LoVo (cell line): ENCODE data around the gene LRIG2.
A peak's percentile ranks its signal among the peaks of the same experiment; 100 is the strongest.
"Not testable (repeated sequence)": the region's sequence is repeated elsewhere in the genome, so short reads cannot be mapped to it uniquely, and the experiment has no call there.

ENCODE experiments used
- DNase-seq: peaks from one replicate; pipeline ENCODE4 v3.0.0-alpha.2; 2016; ENCODE audit warnings: low spot score

The LRIG2 gene

DNA sequence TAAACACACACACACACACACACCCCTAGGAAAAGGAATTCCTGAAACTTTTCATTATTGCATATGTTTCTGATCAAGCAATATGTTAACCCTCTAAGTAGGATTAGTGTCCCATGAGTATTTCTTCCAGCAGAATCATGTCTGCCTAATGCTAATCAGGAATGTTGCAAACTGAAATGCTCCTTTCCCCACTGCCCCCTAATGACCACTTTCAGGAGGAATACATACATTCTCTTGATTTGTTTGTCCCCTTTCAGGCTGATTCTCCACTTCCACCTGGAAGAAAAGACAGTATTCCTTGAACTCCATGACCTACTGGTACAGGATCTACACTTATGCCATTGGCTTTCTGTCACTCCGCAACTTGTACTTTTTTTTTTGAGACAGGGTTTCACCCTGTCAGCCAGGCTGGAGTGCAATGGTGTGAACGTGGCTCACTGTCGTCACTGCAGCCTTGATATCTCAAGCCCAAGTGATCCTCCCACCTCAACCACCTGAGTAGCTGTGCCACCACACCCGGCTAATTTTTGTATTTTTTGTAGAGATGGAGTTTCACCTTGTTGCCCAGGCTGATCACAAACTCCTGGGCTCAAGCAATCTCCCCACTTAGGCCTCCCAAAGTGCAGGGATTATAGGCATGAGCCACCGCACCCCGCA, 56.7 kb downstream of the LRIG2 start:
- no peak for DNase-seq

DNA sequence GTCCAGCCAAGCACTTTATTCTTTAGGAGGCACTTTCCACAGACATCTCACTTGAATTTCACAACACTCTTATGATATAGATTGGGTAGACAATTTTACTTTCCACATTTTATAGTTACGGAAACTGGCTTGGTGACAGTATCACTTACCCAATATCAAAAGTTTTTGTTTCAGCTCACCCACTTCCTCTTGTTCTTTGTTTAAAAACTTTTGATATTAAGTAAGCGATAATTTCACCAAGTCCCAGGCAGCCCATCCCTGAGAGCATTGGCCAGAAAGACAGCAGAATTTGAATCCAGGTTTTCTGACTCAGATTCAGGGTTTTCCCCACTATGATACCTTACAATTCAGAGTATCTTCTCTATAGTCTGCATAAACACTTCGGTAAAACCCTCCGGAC, 60.0 kb downstream of the LRIG2 start:
- no peak for DNase-seq

GRCh38 chr1:113133759-113134158, 60.8 kb downstream of the LRIG2 start:
- DNase-seq, result no peak

GRCh38 chr1:113135460-113135859, 62.5 kb downstream of the LRIG2 start:
- no peak for DNase-seq

GRCh38 chr1:113136476-113136875, 63.5 kb downstream of the LRIG2 start:
- DNase-seq, result no peak

- DNase-seq, result no peak
Measured at GRCh38 chr1:113137563-113137962, 64.6 kb downstream of the LRIG2 start.

DNA sequence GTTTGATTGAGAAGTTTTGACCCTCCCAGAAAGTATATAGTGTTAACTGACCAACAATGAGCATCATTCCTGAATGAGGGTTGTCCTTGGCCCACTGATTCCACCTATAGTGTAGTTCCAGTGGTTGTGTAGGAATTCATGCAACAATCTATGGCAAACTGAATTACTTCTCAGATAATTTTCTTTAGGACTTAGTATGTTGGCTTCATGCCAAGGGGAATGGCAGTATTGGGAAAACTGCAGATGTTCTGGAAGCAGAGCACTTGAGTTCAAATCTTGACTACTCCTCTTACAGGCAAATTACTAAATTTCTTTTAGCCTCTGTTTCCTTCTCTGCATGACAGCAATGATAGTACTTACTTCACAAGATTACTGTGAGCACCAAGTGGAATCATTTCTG, 65.8 kb downstream of the LRIG2 start:
- no peak for DNase-seq

DNA sequence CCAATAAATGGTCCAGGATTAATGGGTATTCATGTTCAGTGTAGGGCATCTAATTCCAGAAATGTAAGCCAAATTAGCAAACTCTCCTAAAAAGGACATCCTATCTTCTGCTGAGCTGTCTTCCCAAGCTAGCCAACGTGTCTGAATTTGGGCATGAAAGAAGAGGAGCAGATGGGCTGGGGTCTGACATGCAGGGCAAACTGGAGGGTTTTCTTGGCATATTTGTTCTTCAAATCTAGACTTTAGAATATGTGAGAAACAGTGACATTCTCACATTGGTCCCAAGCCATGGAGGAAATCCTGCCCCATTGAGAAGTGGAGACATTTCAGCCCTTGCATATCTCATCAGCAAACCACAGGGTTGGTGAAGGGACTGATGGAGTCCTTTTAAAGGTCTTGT, 67.2 kb downstream of the LRIG2 start:
- DNase-seq, result no peak

- DNase-seq, result peak; percentile 72
Measured at GRCh38 chr1:113140588-113141446, 67.8 kb downstream of the LRIG2 start.

DNA sequence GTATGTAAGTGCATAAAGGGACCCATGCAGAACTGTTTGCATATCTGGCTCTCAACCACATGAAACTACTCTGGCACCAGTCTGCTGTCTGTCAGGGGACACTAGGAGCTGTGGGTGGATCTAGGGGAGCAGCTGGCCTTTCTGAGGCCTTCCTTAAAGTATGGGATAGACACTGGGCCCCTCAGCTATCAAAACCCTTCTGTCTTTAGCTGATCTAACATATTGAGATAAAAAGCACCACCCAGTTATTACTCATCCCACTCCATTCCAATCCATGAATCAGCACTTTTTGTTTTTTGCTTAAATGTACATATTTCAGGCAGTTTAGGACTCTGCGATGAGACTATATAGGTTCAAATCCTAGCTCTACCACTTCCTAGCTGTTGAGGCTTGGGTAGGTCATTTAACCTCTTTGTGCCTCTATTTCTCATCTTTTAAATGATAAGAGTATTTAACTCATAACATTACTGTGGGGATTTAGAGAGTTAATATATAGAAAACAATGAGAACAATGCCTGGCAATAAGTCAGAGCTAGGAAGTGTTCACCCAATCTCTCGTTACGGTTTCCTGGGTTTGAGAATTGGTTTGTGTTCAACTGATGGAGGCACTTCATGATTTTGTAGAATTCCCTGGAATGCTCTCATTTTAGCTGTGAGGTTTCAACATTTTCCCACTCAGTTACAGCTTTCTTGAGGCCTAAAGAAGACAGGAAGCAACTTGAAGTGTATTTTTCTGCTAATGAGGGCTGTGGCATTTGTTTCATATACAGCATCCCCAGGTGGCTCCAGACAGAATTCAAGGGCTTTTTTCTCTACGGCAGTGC, 68.9 kb downstream of the LRIG2 start:
- no peak for DNase-seq

GRCh38 chr1:113142791-113143190, 69.8 kb downstream of the LRIG2 start:
- DNase-seq, result no peak

GRCh38 chr1:113146242-113147072, 73.5 kb downstream of the LRIG2 start:
- DNase-seq, result no peak

GRCh38 chr1:113147073-113147625, 74.2 kb downstream of the LRIG2 start:
- no peak for DNase-seq

DNA sequence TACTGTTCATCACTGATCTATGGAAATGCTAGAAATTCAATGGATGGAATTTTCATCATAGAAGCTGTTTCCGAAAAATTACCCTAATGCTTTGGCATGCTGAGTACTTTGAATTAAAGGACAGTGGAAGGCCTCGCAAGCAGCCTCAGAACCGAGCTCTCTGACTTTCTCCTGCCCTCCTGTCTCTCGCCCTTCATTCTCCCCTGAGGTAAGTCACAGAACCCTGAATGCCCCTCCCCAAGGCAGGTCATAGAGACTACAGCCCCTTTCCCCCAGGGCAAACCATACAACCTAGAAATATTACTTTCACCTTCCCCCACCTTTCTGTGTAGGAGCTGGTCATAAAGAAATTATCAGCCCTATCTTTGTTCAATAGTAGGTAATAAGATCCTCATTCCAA, 74.8 kb downstream of the LRIG2 start:
- DNase-seq, result no peak

DNA sequence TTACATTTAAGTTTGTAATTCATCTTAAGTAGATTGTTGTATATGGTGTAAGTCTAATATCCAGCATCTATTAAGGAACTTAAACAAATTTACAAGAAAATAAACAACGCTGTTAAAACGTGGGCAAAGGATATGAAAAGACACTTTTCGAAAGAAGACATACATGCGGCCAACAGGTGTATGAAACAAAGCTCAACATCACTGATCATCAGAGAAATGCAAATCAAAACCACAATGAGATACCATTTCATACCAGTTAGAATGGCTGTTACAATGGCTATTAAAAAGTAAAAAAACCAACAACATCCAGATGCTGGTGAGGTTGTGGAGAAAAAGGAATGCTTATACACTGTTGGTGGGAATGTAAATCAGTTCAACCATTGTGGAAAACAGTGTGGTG, 77.5 kb downstream of the LRIG2 start:
- DNase-seq, result not testable (repeated sequence)

DNA sequence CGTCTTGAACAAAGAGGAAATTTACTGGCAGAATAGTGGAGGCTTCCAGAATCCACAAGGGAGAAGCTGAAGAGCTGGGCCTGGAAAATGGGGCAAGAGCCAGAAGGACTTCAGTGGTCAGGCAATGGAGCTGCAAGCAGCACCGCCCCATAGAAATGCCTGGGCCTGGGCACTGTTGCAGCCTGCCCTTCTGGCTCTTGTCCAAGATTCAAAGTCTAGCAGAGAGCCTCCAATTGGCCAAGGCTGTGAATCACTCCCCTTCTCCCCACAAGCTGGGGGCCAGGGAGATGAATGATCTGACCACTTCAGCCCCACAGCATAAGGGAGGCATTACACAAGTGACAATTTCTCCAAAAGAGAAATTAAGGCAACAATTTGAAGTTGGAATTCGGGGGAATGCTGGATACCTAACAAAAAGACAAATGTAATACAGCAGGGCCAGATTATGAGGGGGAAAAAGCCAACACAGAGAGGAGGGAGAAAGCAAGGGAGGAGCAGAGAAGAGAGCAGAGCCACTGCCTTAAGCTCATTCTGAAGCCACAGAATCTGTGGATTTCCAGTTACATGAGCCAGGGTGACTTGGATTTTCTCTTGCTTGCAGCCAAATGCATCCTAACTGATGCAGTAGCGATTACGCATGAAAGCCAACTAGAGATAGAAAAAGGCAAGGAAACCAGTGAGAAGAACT, 80.3 kb downstream of the LRIG2 start:
- DNase-seq, result peak; percentile 22

- DNase-seq, result no peak
Measured at GRCh38 chr1:113156368-113156767, 83.4 kb downstream of the LRIG2 start.

- DNase-seq, result not testable (repeated sequence)
Measured at GRCh38 chr1:113158743-113159142, 85.7 kb downstream of the LRIG2 start.

- DNase-seq, result no peak
Measured at GRCh38 chr1:113166473-113166872, 93.5 kb downstream of the LRIG2 start.

DNA sequence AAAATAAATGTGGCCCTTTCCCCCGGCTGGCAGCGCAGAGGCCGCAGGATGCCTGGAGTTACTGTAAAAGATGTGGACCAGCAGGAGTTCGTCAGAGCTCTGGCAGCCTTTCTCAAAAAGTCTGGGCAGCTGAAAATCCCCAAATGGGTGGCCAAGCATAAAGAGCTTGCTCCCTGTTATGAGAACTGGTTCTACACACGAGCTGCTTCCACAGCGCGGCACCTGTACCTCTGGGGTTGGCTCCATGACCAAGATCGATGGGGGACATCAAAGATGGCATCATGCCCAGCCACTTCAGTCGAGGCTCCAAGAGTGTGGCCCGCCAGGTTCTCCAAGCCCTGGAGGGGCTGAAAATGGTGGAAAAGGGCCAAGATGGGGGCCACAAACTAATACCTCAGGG, 95.9 kb downstream of the LRIG2 start:
- no peak for DNase-seq

GRCh38 chr1:113169591-113169990, 96.6 kb downstream of the LRIG2 start:
- DNase-seq, result no peak
